ENCODE measurements around the gene COPRS.

GRCh38 chr17:31845291-31845690 lies 13.8 kb downstream of the COPRS start:
- TF ChIP-seq CTCF (conservative IDR thresholded peaks at IDR 0.05; ENCODE audit: low read length) (no peak), EZH2phosphoT487 (IDR thresholded peaks at IDR 0.05; ENCODE audit: borderline replicate concordance) (no peak)
